Activated CD8-positive, alpha-beta memory T cell treated with anti-CD3 and anti-CD28 coated beads, Interleukin-2, amount 50 U/mL, for 1 hour (primary cell): ENCODE results near the gene F3.

Experiments used
- DNase-seq: peaks from one replicate; pipeline ENCODE4 v3.0.0-alpha.2; 2020; ENCODE audit errors: extremely low read depth

F3 gene

DNA sequence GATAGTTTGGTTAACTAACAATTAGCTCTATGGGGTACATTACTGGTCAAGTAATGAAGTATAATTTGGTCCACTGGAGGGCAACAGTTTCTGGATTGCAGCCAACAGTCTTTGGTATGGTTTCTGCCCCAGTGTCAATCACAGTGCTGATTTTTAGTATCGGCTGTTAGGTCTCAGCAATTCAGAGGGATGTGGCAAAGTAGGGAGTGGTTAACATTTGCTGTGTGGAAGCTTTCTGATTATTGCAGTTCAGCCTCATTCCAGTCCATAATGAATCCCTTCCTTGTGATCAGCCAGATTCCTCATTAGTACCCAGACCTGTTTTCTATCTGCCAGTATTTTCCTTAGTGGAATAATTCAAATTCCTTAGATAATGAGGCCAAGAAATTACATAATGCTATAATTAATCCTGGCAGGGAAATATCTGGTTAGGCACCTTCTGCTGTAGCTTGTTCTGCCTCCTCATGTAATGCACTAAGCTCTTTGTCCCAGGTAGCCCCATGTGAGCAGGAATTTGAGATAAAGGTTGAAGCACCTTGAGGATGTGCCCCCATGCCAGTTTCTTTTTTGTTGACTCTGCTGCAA, 14.0 kb downstream of the F3 start:
- no peak for DNase-seq

GRCh38 chr1:94526152-94526980, 15.2 kb downstream of the F3 start:
- no peak for DNase-seq

- no peak for DNase-seq
These were observed 17.0 kb downstream of the F3 start for GRCh38 chr1:94524531-94524930.

GRCh38 chr1:94522304-94522703, 19.3 kb downstream of the F3 start:
- DNase-seq: no peak

DNA sequence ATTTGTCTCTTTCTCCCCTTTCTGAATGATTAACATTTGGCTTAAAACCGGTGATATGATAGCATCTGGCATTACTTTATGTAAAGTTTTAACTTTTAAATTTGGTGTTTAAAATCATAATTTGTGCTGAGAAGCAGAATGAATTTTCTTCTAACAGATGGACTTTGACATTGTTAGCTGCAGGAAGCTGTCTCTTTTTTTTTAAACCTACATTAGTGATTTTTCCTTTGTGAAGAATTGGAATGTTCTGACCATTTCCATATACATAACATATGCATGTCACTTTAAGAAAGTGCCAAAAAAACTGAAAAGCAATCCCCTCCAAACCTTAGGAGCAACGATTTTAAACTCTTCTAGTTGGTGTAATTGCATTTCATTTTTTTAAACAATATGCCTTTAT, 22.2 kb downstream of the F3 start:
- DNase-seq: no peak

GRCh38 chr1:94515296-94515947, 26.1 kb downstream of the F3 start:
- no peak for DNase-seq

GRCh38 chr1:94514095-94514727, 27.3 kb downstream of the F3 start:
- DNase-seq: no peak

GRCh38 chr1:94512816-94513215, 28.7 kb downstream of the F3 start:
- DNase-seq: no peak

DNA sequence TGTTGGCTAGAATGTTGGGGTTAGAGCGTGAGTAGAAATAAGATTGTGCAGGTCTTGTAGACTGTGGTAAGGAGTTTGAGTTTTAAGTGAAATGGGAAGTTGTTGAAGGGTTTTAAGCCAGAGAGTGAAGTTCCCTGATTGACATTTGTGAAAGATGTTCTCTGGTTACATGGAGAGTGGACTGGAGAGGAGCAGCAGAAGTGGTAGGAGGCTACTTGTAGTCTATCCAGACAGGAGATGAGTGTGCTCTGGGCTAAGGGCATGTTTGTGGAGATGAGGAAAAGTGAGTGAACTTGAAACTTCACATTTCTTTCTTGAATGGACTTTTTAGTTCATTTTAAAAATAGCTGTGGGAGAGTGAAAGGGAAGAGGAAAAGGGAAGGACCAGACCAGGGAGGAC, 37.0 kb downstream of the F3 start:
- no peak for DNase-seq

GRCh38 chr1:94503153-94503552, 38.4 kb downstream of the F3 start:
- no peak for DNase-seq

- no peak for DNase-seq
These were observed 39.6 kb downstream of the F3 start for GRCh38 chr1:94501935-94502334.

DNA sequence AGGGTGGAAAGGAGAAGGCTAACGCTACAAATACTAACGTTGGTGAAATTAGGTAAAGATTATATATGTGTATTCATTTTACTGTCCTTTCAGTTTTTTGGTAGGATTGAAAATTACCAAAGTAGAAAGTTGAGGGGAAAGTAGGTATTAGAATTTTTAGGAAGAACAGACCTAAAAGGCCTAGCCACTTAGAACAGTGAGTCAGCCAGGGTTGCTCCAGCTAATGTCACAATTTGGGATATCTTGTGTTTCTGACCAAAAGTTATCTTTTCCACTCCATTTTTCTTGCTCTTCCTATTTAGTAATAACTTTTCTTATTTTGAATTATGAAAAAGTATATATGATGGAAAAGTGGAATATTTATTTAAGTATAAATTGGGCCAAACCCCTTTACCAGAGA, 40.1 kb downstream of the F3 start:
- DNase-seq: no peak

GRCh38 chr1:94496076-94496755, 45.3 kb downstream of the F3 start:
- no peak for DNase-seq

- DNase-seq: no peak
These were observed 51.0 kb downstream of the F3 start for GRCh38 chr1:94490556-94490955.

DNA sequence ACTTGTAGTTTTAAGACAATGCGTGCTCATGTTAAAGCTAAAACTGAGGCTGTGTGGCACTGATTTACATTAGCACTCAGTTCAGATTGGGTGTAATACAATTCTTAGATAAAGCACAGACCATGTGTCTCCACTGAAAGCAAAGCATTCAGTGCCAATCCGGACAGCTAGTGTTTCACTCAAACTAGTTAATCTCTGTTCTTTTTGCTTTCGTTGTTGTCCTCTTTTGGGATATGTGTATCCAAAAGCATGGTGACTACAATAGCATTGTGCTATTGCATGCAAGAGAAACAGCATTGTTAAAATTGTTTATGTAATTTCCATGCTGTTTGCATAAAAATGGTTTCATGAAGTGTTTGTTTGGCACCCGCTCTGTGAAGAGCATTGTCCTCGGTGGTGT, 54.6 kb downstream of the F3 start:
- no peak for DNase-seq

DNA sequence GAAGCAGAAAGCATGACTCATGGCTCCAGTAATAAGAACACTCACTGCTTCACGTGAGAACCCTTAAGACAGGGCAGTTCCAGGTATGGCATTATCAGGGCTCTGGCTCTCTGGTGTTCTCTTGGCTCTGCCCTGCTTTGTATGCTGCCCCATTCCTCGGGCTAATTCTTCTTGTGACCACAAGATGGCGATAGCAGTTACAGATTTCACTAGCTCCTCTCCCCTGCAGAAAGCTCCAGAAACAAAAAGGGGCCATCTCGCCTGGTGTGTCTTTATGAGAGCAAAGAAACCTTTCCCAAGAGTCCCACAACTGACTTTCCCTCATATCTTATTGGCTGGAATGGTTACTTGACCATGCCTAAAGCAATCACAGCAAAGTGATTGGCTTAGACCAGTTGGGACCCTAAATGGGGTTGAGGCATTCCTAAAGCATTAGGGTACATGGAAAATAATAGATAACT, 60.1 kb downstream of the F3 start:
- no peak for DNase-seq

- DNase-seq: no peak
These were observed 61.9 kb downstream of the F3 start for GRCh38 chr1:94479682-94480081.
